Right atrium auricular region (tissue), 2 donors: Measurements from ENCODE around the gene KLF3. TPM values are rescaled to one million over a fixed set of nuclear protein-coding genes. Genes with fewer than 3 reads are reported as not detected.
"Not testable (repeated sequence)": the region's sequence is repeated elsewhere in the genome, so short reads cannot be mapped to it uniquely, and the experiment has no call there.

ENCODE experiments used
- DNase-seq: peaks from one replicate; pipeline ENCODE4 v3.0.0-alpha.2; 2019; ENCODE audit warnings: low spot score
- H3K27ac ChIP-seq, 2 donors: fragments of 200-600 bp; sonication (generic); 1 replicate in 1 of 2; 2 replicates in 1 of 2; pipeline ENCODE4 v1.5.1; 2016 to 2019
- H3K27me3 ChIP-seq, 2 donors: fragments of 200-600 bp; sonication (generic); one replicate each; pipeline versions ENCODE4 v1.5.1 to v1.6.0; 2017 to 2019
- H3K36me3 ChIP-seq: fragments of 200-600 bp; sonication (generic); one replicate; pipeline ENCODE4 v1.5.1; 2016
- H3K4me1 ChIP-seq, 2 donors: fragments of 200-600 bp; sonication (generic); one replicate each; pipeline versions ENCODE4 v1.5.1 to v1.6.0; 2017 to 2019
- H3K4me3 ChIP-seq, 2 donors: fragments of 200-600 bp; sonication (generic); 1 replicate in 1 of 2; 2 replicates in 1 of 2; pipeline ENCODE4 v1.5.1; 2017 to 2019; ENCODE audit warnings: mild to moderate bottlenecking in 1 of 2, moderate library complexity in 1 of 2
- H3K9me3 ChIP-seq, 2 donors: fragments of 200-600 bp; sonication (generic); one replicate each; pipeline ENCODE4 v1.5.1; 2019
- CTCF ChIP-seq, 2 donors: fragments of 200-600 bp; sonication (generic); IDR thresholded peaks; one replicate each; pipeline ENCODE4 v1.5.1; 2019; ENCODE audit warnings: antibody characterized with exemption in 2 of 2
- total RNA-seq, 2 donors: library from RNA; depleted of rRNA; stranded (reverse); fragments of >200 nt; gene quantifications; one replicate each; pipeline ENCODE4 v1.1.0, GENCODE V29; 2016

KLF3 gene
- total RNA-seq, 2 donors from 2014 or later = 22.6 to 28.8 TPM

GRCh38 chr4:38620065-38620464 lies 43.9 kb upstream of the KLF3 start:
- Histone ChIP-seq H3K9me3 (no peaks in the 10 kb centered on the region), H3K4me1 (peaks cover 0 to 10% of the 10 kb centered on the region in 2 donors), H3K36me3 (no peaks in the 10 kb centered on the region), H3K4me3 (no peak overlapping the region), H3K27me3 (no peaks in the 10 kb centered on the region), H3K27ac (no peak overlapping the region)
- DNase-seq = no peak
- no peak for TF ChIP-seq CTCF (IDR thresholded peaks at IDR 0.05)

GRCh38 chr4:38620527-38621027 lies 43.4 kb upstream of the KLF3 start:
- no peak for DNase-seq
- no peak overlapping the region for H3K4me3 ChIP-seq
- TF ChIP-seq CTCF (IDR thresholded peaks at IDR 0.05) = no peak
- H3K9me3 ChIP-seq = no peaks in the 10 kb centered on the region
- no peaks in the 10 kb centered on the region for H3K27me3 ChIP-seq
- H3K27ac ChIP-seq = no peak overlapping the region
- H3K36me3 ChIP-seq = no peaks in the 10 kb centered on the region
- peaks cover 0 to 10% of the 10 kb centered on the region in 2 donors for H3K4me1 ChIP-seq

- Histone ChIP-seq H3K36me3 (no peaks in the 10 kb centered on the region), H3K4me1 (peaks cover 0 to 10% of the 10 kb centered on the region in 2 donors), H3K9me3 (no peaks in the 10 kb centered on the region), H3K27me3 (no peaks in the 10 kb centered on the region), H3K4me3 (no peak overlapping the region), H3K27ac (no peak overlapping the region)
- TF ChIP-seq CTCF (IDR thresholded peaks at IDR 0.05) = no peak
- no peak for DNase-seq
Measured at GRCh38 chr4:38621028-38621684, 42.8 kb upstream of the KLF3 start.

GRCh38 chr4:38621831-38622230 lies 42.2 kb upstream of the KLF3 start:
- no peak for TF ChIP-seq CTCF (IDR thresholded peaks at IDR 0.05)
- H3K27ac ChIP-seq = no peak overlapping the region
- no peaks in the 10 kb centered on the region for H3K9me3 ChIP-seq
- no peaks in the 10 kb centered on the region for H3K36me3 ChIP-seq
- no peak overlapping the region for H3K4me3 ChIP-seq
- no peak for DNase-seq
- no peaks in the 10 kb centered on the region for H3K27me3 ChIP-seq
- H3K4me1 ChIP-seq = peaks cover 0 to 10% of the 10 kb centered on the region in 2 donors

GRCh38 chr4:38622340-38622739 lies 41.7 kb upstream of the KLF3 start:
- H3K36me3 ChIP-seq, H3K4me3 ChIP-seq, DNase-seq, H3K27ac ChIP-seq, H3K27me3 ChIP-seq, H3K9me3 ChIP-seq, H3K4me1 ChIP-seq: not testable (repeated sequence)

- DNase-seq = no peak
- no peaks in the 10 kb centered on the region for H3K27me3 ChIP-seq
- H3K9me3 ChIP-seq = no peaks in the 10 kb centered on the region
- no peak overlapping the region for H3K4me3 ChIP-seq
- no peak overlapping the region for H3K27ac ChIP-seq
- peaks cover 0 to 10% of the 10 kb centered on the region in 2 donors for H3K4me1 ChIP-seq
- no peaks in the 10 kb centered on the region for H3K36me3 ChIP-seq
- TF ChIP-seq CTCF (IDR thresholded peaks at IDR 0.05) = no peak
Measured at GRCh38 chr4:38623260-38623659, 40.7 kb upstream of the KLF3 start.
